Measurements from ENCODE around the gene KDELR1. TPM values are rescaled to one million over a fixed set of nuclear protein-coding genes. Genes with fewer than 3 reads are reported as not detected.
A peak's percentile ranks its signal among the peaks of the same experiment; 100 is the strongest.

The KDELR1 gene
- total RNA-seq, 3 donors from 2014 or later (not counting 1 experiment from before 2014, with no cell fraction given) = 41.5 to 47.5 (median 46.0) TPM

GRCh38 chr19:48364598-48365348 lies 26.6 kb downstream of the KDELR1 start:
- ATAC-seq (no peak), DNase-seq (no peak)
- Histone ChIP-seq H3K4me1 (ENCODE audit: control insufficient read depth, insufficient read depth, low read length) (peaks cover 18% of the 10 kb centered on the region), H3K36me3 (ENCODE audit: control insufficient read depth, insufficient read depth, low read length) (no peaks in the 10 kb centered on the region), H3K27ac (ENCODE audit: low read length) (peak overlapping the region; percentile 94), H3K9me3 (ENCODE audit: control insufficient read depth, insufficient read depth, low read length) (no peaks in the 10 kb centered on the region), H3K4me3 (ENCODE audit: low read length) (peak overlapping the region; percentile 55), H3K27me3 (ENCODE audit: control insufficient read depth, insufficient read depth, low read length) (no peaks in the 10 kb centered on the region)
- no peaks in the 10 kb centered on the region for H3K27me3 Mint-ChIP-seq (ENCODE audit: low read depth in 2 of 2)
- H3K4me3 Mint-ChIP-seq = peak overlapping the region; percentile 90
- peaks cover 14 to 23% of the 10 kb centered on the region in 2 donors for H3K4me1 Mint-ChIP-seq
- intact Hi-C loops (cut with micrococcal nuclease) = loop anchor here (1.0 to 5.0 kb wide), 3 partner anchors 26 to 42 kb away; partner anchors contain the start of gene KDELR1
- H3K9me3 Mint-ChIP-seq = no peaks in the 10 kb centered on the region
- TF ChIP-seq, protein P1, sequence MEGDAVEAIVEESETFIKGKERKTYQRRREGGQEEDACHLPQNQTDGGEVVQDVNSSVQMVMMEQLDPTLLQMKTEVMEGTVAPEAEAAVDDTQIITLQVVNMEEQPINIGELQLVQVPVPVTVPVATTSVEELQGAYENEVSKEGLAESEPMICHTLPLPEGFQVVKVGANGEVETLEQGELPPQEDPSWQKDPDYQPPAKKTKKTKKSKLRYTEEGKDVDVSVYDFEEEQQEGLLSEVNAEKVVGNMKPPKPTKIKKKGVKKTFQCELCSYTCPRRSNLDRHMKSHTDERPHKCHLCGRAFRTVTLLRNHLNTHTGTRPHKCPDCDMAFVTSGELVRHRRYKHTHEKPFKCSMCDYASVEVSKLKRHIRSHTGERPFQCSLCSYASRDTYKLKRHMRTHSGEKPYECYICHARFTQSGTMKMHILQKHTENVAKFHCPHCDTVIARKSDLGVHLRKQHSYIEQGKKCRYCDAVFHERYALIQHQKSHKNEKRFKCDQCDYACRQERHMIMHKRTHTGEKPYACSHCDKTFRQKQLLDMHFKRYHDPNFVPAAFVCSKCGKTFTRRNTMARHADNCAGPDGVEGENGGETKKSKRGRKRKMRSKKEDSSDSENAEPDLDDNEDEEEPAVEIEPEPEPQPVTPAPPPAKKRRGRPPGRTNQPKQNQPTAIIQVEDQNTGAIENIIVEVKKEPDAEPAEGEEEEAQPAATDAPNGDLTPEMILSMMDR (IDR thresholded peaks at IDR 0.05) = no peak
- peak overlapping the region; percentile 90 to 99 for H3K27ac Mint-ChIP-seq
- 56% methylated on average over 9 of the region's 10 CpGs for WGBS (ENCODE audit: insufficient coverage)
- no peaks in the 10 kb centered on the region for H3K36me3 Mint-ChIP-seq

GRCh38 chr19:48363810-48364597 lies 27.3 kb downstream of the KDELR1 start, which contains the start of the genes SYNGR4 and TMEM143:
TSS of gene SYNGR4 (plus strand) at chr19:48364367. CDS start at chr19:48365843, 1,476 bp downstream.
TSS of gene TMEM143 (minus strand) at chr19:48363940. CDS start at chr19:48363920, 20 bp downstream.
- ATAC-seq (peak; percentile 88 to 97 (median 88)), DNase-seq (peak; percentile 93 to 100)
- Histone ChIP-seq H3K36me3 (ENCODE audit: control insufficient read depth, insufficient read depth, low read length) (no peaks in the 10 kb centered on the region), H3K27me3 (ENCODE audit: control insufficient read depth, insufficient read depth, low read length) (no peaks in the 10 kb centered on the region), H3K9me3 (ENCODE audit: control insufficient read depth, insufficient read depth, low read length) (no peaks in the 10 kb centered on the region), H3K27ac (ENCODE audit: low read length) (peak within 1 kb of the TSS; percentile 94), H3K4me3 (ENCODE audit: low read length) (peak within 1 kb of the TSS; percentile 55), H3K4me1 (ENCODE audit: control insufficient read depth, insufficient read depth, low read length) (peaks cover 18% of the 10 kb centered on the region)
- no peaks in the 10 kb centered on the region for H3K9me3 Mint-ChIP-seq
- intact Hi-C loops (cut with micrococcal nuclease) = loop anchor here (1.0 to 5.0 kb wide), 5 partner anchors 27 to 55 kb away; partner anchors contain the start of gene KDELR1
- H3K36me3 Mint-ChIP-seq = no peaks in the 10 kb centered on the region
- H3K4me3 Mint-ChIP-seq = peak within 1 kb of the TSS; percentile 90
- WGBS (ENCODE audit: insufficient coverage) = under 1% methylated on average over 59 of the region's 59 CpGs
- peak within 1 kb of the TSS; percentile 90 to 99 for H3K27ac Mint-ChIP-seq
- TF ChIP-seq, protein P1 (IDR thresholded peaks at IDR 0.05) = no peak
- H3K4me1 Mint-ChIP-seq = peaks cover 14 to 23% of the 10 kb centered on the region in 2 donors
- H3K27me3 Mint-ChIP-seq (ENCODE audit: low read depth in 2 of 2) = no peaks in the 10 kb centered on the region

GRCh38 chr19:48363500-48363809 lies 27.9 kb downstream of the KDELR1 start:
- H3K27ac ChIP-seq (ENCODE audit: low read length) = peak overlapping the region; percentile 94
- ATAC-seq = peak in 1 of 3 donors; percentile 0
- H3K4me3 Mint-ChIP-seq = peak overlapping the region; percentile 90
- no peaks in the 10 kb centered on the region for H3K9me3 ChIP-seq (ENCODE audit: control insufficient read depth, insufficient read depth, low read length)
- peak overlapping the region; percentile 55 for H3K4me3 ChIP-seq (ENCODE audit: low read length)
- 11% methylated on average over 10 of the region's 10 CpGs for whole genome bisulfite sequencing (ENCODE audit: insufficient coverage)
- no peak for DNase-seq
- no peaks in the 10 kb centered on the region for H3K36me3 Mint-ChIP-seq
- TF ChIP-seq, protein P1 (IDR thresholded peaks at IDR 0.05) = no peak
- H3K27ac Mint-ChIP-seq = peak overlapping the region; percentile 90 to 99
- no peaks in the 10 kb centered on the region for H3K9me3 Mint-ChIP-seq
- intact Hi-C loops (cut with micrococcal nuclease) = loop anchor here (1.0 to 5.0 kb wide), 3 partner anchors 31 to 56 kb away; a partner anchor contains a TSS
- peaks cover 14 to 23% of the 10 kb centered on the region in 2 donors for H3K4me1 Mint-ChIP-seq
- H3K4me1 ChIP-seq (ENCODE audit: control insufficient read depth, insufficient read depth, low read length) = peaks cover 18% of the 10 kb centered on the region
- no peaks in the 10 kb centered on the region for H3K36me3 ChIP-seq (ENCODE audit: control insufficient read depth, insufficient read depth, low read length)
- no peaks in the 10 kb centered on the region for H3K27me3 ChIP-seq (ENCODE audit: control insufficient read depth, insufficient read depth, low read length)
- H3K27me3 Mint-ChIP-seq (ENCODE audit: low read depth in 2 of 2) = no peaks in the 10 kb centered on the region

Data from natural killer cell (primary cell).